Measurements from ENCODE around the gene MYCBPAP.

Gene MYCBPAP

GRCh38 chr17:50507871-50508572 lies at the start of gene MYCBPAP:
Gene MYCBPAP (plus strand): TSS chr17:50508439. CDS start chr17:50508675, 236 bp downstream.
- DNase-seq = no peak

GRCh38 chr17:50458701-50459676 lies 49.2 kb upstream of the MYCBPAP start:
- DNase-seq = no peak

- DNase-seq = no peak
Measured at GRCh38 chr17:50459756-50460155, 48.5 kb upstream of the MYCBPAP start.

- DNase-seq = no peak
Measured at GRCh38 chr17:50460831-50461526, 47.3 kb upstream of the MYCBPAP start.

GRCh38 chr17:50461550-50462132 lies 46.6 kb upstream of the MYCBPAP start:
- no peak for DNase-seq

GRCh38 chr17:50462446-50462845 lies 45.8 kb upstream of the MYCBPAP start:
- no peak for DNase-seq

GRCh38 chr17:50464121-50464520 lies 44.1 kb upstream of the MYCBPAP start:
- no peak for DNase-seq

- DNase-seq = no peak
Measured at GRCh38 chr17:50464736-50465135, 43.5 kb upstream of the MYCBPAP start.

GRCh38 chr17:50465171-50465570 lies 43.1 kb upstream of the MYCBPAP start:
- no peak for DNase-seq

GRCh38 chr17:50465635-50466034 lies 42.6 kb upstream of the MYCBPAP start:
- DNase-seq = no peak

GRCh38 chr17:50466371-50467113 lies 41.7 kb upstream of the MYCBPAP start:
- DNase-seq = no peak

- DNase-seq = no peak
Measured at GRCh38 chr17:50467114-50467854, 41.0 kb upstream of the MYCBPAP start.

- no peak for DNase-seq
Measured at GRCh38 chr17:50467855-50468303, 40.4 kb upstream of the MYCBPAP start.

- no peak for DNase-seq
Measured at GRCh38 chr17:50468304-50469207, 39.7 kb upstream of the MYCBPAP start, which contains the start of gene CHAD. Gene CHAD (minus strand): TSS chr17:50468880. CDS start chr17:50468813, 67 bp downstream.

GRCh38 chr17:50469208-50469605 lies 39.0 kb upstream of the MYCBPAP start:
- no peak for DNase-seq

- no peak for DNase-seq
Measured at GRCh38 chr17:50469671-50470305, 38.5 kb upstream of the MYCBPAP start.

- DNase-seq = no peak
Measured at GRCh38 chr17:50470426-50470825, 37.8 kb upstream of the MYCBPAP start.

- no peak for DNase-seq
Measured at GRCh38 chr17:50471009-50471905, 37.0 kb upstream of the MYCBPAP start.

Measured in NCI-H1048 (cell line).